Lower leg skin (tissue), 3 donors: ENCODE results near the gene RASL11B.

Source experiments
- POLR2A ChIP-seq, 2 donors: fragments of 450-650 bp; IDR thresholded peaks; one replicate each; pipeline ENCODE4 v1.6.1; 2016 to 2017; ENCODE audit warnings: antibody characterized with exemption in 2 of 2, mild to moderate bottlenecking in 1 of 2, moderate library complexity in 1 of 2
- TF ChIP-seq, protein P1 (sequence below), 3 donors: fragments of 450-650 bp; IDR thresholded peaks; one replicate each; pipeline ENCODE4 v1.5.1; 2016; ENCODE audit warnings: antibody characterized with exemption in 3 of 3, mild to moderate bottlenecking in 3 of 3, moderate library complexity in 2 of 3

GRCh38 chr4:52877036-52877435, 14.9 kb downstream of the RASL11B start:
- TF ChIP-seq, protein P1, sequence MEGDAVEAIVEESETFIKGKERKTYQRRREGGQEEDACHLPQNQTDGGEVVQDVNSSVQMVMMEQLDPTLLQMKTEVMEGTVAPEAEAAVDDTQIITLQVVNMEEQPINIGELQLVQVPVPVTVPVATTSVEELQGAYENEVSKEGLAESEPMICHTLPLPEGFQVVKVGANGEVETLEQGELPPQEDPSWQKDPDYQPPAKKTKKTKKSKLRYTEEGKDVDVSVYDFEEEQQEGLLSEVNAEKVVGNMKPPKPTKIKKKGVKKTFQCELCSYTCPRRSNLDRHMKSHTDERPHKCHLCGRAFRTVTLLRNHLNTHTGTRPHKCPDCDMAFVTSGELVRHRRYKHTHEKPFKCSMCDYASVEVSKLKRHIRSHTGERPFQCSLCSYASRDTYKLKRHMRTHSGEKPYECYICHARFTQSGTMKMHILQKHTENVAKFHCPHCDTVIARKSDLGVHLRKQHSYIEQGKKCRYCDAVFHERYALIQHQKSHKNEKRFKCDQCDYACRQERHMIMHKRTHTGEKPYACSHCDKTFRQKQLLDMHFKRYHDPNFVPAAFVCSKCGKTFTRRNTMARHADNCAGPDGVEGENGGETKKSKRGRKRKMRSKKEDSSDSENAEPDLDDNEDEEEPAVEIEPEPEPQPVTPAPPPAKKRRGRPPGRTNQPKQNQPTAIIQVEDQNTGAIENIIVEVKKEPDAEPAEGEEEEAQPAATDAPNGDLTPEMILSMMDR (IDR thresholded peaks at IDR 0.05), result no peak
- TF ChIP-seq POLR2A (IDR thresholded peaks at IDR 0.05), result no peak
